ENCODE data around the gene ZPBP.

- TF ChIP-seq CTCF (IDR thresholded peaks at IDR 0.05; ENCODE audit: low read depth, low read length) (peak; percentile 88), MAX (IDR thresholded peaks at IDR 0.05; ENCODE audit: low read depth, low read length) (no peak), POLR2A (IDR thresholded peaks at IDR 0.05; ENCODE audit: extremely low read depth, insufficient read length) (no peak), MYC (IDR thresholded peaks at IDR 0.05; ENCODE audit: low read depth, low read length) (no peak)
Observed at GRCh38 chr7:50119815-50120637, 27.0 kb upstream of the ZPBP start.

Measured in NB4 (cell line).